B cell (primary cell): ENCODE data around the gene IL1RAP. TPM values are rescaled to one million over a fixed set of nuclear protein-coding genes. Genes with fewer than 3 reads are reported as not detected.
A peak's percentile ranks its signal among the peaks of the same experiment; 100 is the strongest.

ENCODE experiments used
- ATAC-seq: fragments of 200-7000 bp; cut with Tn5 transposase; one replicate; pipeline ENCODE4 v1.10.0; 2021; ENCODE audit warnings: low read depth, mild to moderate bottlenecking, moderate number of reproducible peaks, moderate library complexity
- CTCF ChIA-PET: fragments of 350-600 bp; sonication (Branson Sonifier 250); formaldehyde crosslinking; loops from one replicate; lab custom pipeline; 2021; ENCODE audit warnings: antibody characterized with exemption, inconsistent platforms; lab: Charles Lee
- POLR2A ChIA-PET: fragments of 350-600 bp; sonication (Branson Sonifier 250); formaldehyde crosslinking; loops from one replicate; lab custom pipeline; 2021; ENCODE audit warnings: antibody characterized with exemption; lab: Charles Lee
- DNase-seq: peaks from one replicate; pipeline ENCODE4 v3.0.0; 2013
- H2AFZ ChIP-seq: 2 replicates; pipeline ENCODE4 v1.6.1; 2012; ENCODE audit warnings: mild to moderate bottlenecking, low read depth, low read length; ENCODE audit not compliant: insufficient read depth, poor library complexity, severe bottlenecking
- H3K27ac ChIP-seq, 2 donors: 1 replicate in 1 of 2; 2 replicates in 1 of 2; pipeline ENCODE4 v1.5.1; 2012 to 2013; ENCODE audit warnings: low read length in 2 of 2, mild to moderate bottlenecking in 2 of 2, moderate library complexity in 1 of 2
- H3K27me3 ChIP-seq, 4 experiments: fragments of 200-600 bp in 1 of 4; sonication (generic) in 1 of 4; replicated peaks in 1 of 4; 1 replicate in 2 of 4; 2 replicates in 2 of 4; pipeline versions ENCODE4 v1.6.1 to v1.7.0; 2013 to 2016; ENCODE audit warnings: low read length in 3 of 4, mild to moderate bottlenecking in 2 of 4, mixed read lengths in 1 of 4, moderate library complexity in 1 of 4; ENCODE audit not compliant: insufficient read depth in 4 of 4, control insufficient read depth in 3 of 4; ENCODE audit errors: control extremely low read depth in 1 of 4
- H3K36me3 ChIP-seq, 2 experiments: replicated peaks in 1 of 2; 1 replicate in 1 of 2; 2 replicates in 1 of 2; pipeline versions ENCODE4 v1.6.1 to v1.7.1; 2013; ENCODE audit warnings: low read length in 1 of 2; ENCODE audit not compliant: insufficient read depth in 2 of 2, control insufficient read depth in 1 of 2; ENCODE audit errors: control extremely low read depth in 1 of 2, extremely low read depth in 1 of 2
- H3K4me1 ChIP-seq, 2 donors: fragments of 200-600 bp in 1 of 2; sonication (generic) in 1 of 2; 1 replicate in 1 of 2; 2 replicates in 1 of 2; pipeline versions ENCODE4 v1.5.1 to v1.6.1; 2013 to 2017; ENCODE audit warnings: low read length in 2 of 2; ENCODE audit not compliant: control insufficient read depth in 2 of 2, insufficient read depth in 2 of 2
- H3K4me2 ChIP-seq: replicated peaks from 2 replicates; pipeline ENCODE3; 2012; ENCODE audit warnings: mild to moderate bottlenecking, low read depth, low read length; ENCODE audit not compliant: poor library complexity, severe bottlenecking
- H3K4me3 ChIP-seq, 5 experiments: fragments of 200-600 bp in 1 of 5; sonication (generic) in 1 of 5; 1 replicate in 3 of 5; 2 replicates in 2 of 5; pipeline versions ENCODE4 v1.5.1 to v1.7.0; 2011 to 2016; ENCODE audit warnings: low read length in 4 of 5, mild to moderate bottlenecking in 4 of 5, low read depth in 2 of 5, control low read depth in 1 of 5, moderate library complexity in 1 of 5; ENCODE audit not compliant: insufficient read depth in 1 of 5; ENCODE audit errors: control extremely low read depth in 1 of 5, extremely low read depth in 1 of 5
- H3K79me2 ChIP-seq: fragments of 200-600 bp; sonication (generic); one replicate; pipeline ENCODE4 v1.6.0; 2016; ENCODE audit warnings: low read length; ENCODE audit not compliant: control insufficient read depth, insufficient read depth
- H3K9ac ChIP-seq: fragments of 200-600 bp; sonication (generic); 2 replicates; pipeline ENCODE4 v1.6.1; 2017; ENCODE audit warnings: mild to moderate bottlenecking, low read length, moderate library complexity
- H3K9me3 ChIP-seq, 3 donors: one replicate each; pipeline versions ENCODE4 v1.6.1 to v1.7.1; 2013; ENCODE audit warnings: low read length in 2 of 3; ENCODE audit not compliant: control insufficient read depth in 2 of 3, insufficient read depth in 1 of 3; ENCODE audit errors: control extremely low read depth in 1 of 3
- H4K20me1 ChIP-seq: 2 replicates; pipeline ENCODE4 v1.6.0; 2012; ENCODE audit warnings: mild to moderate bottlenecking, low read length; ENCODE audit not compliant: insufficient read depth, control insufficient read depth, poor library complexity, severe bottlenecking
- H3K27ac Mint-ChIP-seq: one replicate; pipeline ENCODE4 v1.8.0; 2021; ENCODE audit warnings: mixed read lengths
- H3K27me3 Mint-ChIP-seq: one replicate; pipeline ENCODE4 v1.8.0; 2021; ENCODE audit warnings: mixed read lengths
- H3K4me1 Mint-ChIP-seq: one replicate; pipeline ENCODE4 v1.8.0; 2021; ENCODE audit warnings: mixed read lengths
- H3K4me3 Mint-ChIP-seq: one replicate; pipeline ENCODE4 v1.8.0; 2021; ENCODE audit warnings: mixed read lengths
- H3K9me3 Mint-ChIP-seq: one replicate; pipeline ENCODE4 v1.8.0; 2022; ENCODE audit warnings: mixed read lengths; ENCODE audit not compliant: insufficient read depth
- CTCF ChIP-seq: fragments of 200-600 bp; IDR thresholded peaks from one replicate; pipeline ENCODE4 v1.8.0; 2022; ENCODE audit warnings: antibody characterized with exemption, mild to moderate bottlenecking
- EZH2 ChIP-seq: IDR thresholded peaks from 2 replicates; pipeline ENCODE4 v1.6.1; 2012; ENCODE audit warnings: borderline replicate concordance, low read depth, mild to moderate bottlenecking, moderate library complexity, low read length; ENCODE audit not compliant: insufficient read depth, poor library complexity, severe bottlenecking
- WGBS: methylation state at CpG from one replicate; pipeline ENCODE4 v1.1.5; 2013; ENCODE audit warnings: missing lambda C conversion rate; ENCODE audit not compliant: insufficient coverage; 5-methylcytosine and 5-hydroxymethylcytosine counted together
- intact Hi-C: fragments of 100-400 bp; cut with micrococcal nuclease; formaldehyde crosslinking; loops from one replicate; pipeline ENCODE4 v1.10.0; 2022
- polyA minus RNA-seq: library from RNA; depleted of rRNA, polyadenylated mRNA; stranded (reverse); fragments of >200 nt; gene quantifications from 2 replicates; pipeline ENCODE4 v1.2.3, GENCODE V29; 2012
- polyA plus RNA-seq: library from polyadenylated mRNA; depleted of rRNA; stranded (reverse); fragments of >200 nt; gene quantifications from 2 replicates; pipeline ENCODE4 v1.2.3, GENCODE V29; 2012
- total RNA-seq, 2 donors: library from RNA; stranded (reverse); fragments of 120-200 nt in 1 of 2; gene quantifications; 1 replicate in 1 of 2; 2 replicates in 1 of 2; pipeline versions ENCODE4 v1.2.3 to v1.2.4, GENCODE V29; 2013 to 2022

The IL1RAP gene
- total RNA-seq (11.5 and 13.4 TPM in 2 replicates), polyA plus RNA-seq (2.3 and 3.5 TPM in 2 replicates), polyA minus RNA-seq (9.3 and 10.3 TPM in 2 replicates)
- total RNA-seq (2013): 7.9 TPM

GRCh38 chr3:190513409-190514370 is at the start of gene IL1RAP:
Gene IL1RAP (plus strand): TSS chr3:190514085. CDS start chr3:190564290, 50,205 bp downstream.
- peak; percentile 95 for ATAC-seq
- H3K9ac ChIP-seq: peak within 1 kb of the TSS; percentile 89
- H3K4me2 ChIP-seq: peak within 1 kb of the TSS; percentile 93
- no peak for TF ChIP-seq EZH2
- TF ChIP-seq CTCF: peak; percentile 71
- Mint-ChIP-seq H3K27ac (peak within 1 kb of the TSS; percentile 86), H3K27me3 (peaks cover 6% of the 10 kb centered on the region), H3K4me3 (peak within 1 kb of the TSS; percentile 90), H3K9me3 (no peaks in the 10 kb centered on the region), H3K4me1 (peaks cover 23% of the 10 kb centered on the region)
- intact Hi-C loops: loop anchor here (1.0 to 2.0 kb wide), 2 partner anchors 104 to 183 kb away; no protein-coding TSS in a partner anchor
- ChIA-PET POLR2A (no interaction called here), CTCF (interaction anchor here (0.6 to 2.4 kb wide), 5 partner anchors 9 to 187 kb away, joined by 3 to 11 read pairs (median 4); no protein-coding TSS in a partner anchor)
- H3K9me3 ChIP-seq: no peaks in the 10 kb centered on the region
- H3K36me3 ChIP-seq: no peaks in the 10 kb centered on the region
- no peaks in the 10 kb centered on the region for H4K20me1 ChIP-seq
- under 1% methylated on average over 76 of the region's 76 CpGs for WGBS
- H3K27ac ChIP-seq: peak within 1 kb of the TSS; percentile 54 to 75
- H3K4me1 ChIP-seq: peaks cover 13 to 17% of the 10 kb centered on the region in 2 donors
- H2AFZ ChIP-seq: peak within 1 kb of the TSS; percentile 98
- no peaks in the 10 kb centered on the region for H3K79me2 ChIP-seq
- peaks cover 0 to 3% (median 0%) of the 10 kb centered on the region in 4 experiments for H3K27me3 ChIP-seq
- peak within 1 kb of the TSS; percentile 87 to 96 (median 95) for H3K4me3 ChIP-seq
- DNase-seq: peak; percentile 91

DNA sequence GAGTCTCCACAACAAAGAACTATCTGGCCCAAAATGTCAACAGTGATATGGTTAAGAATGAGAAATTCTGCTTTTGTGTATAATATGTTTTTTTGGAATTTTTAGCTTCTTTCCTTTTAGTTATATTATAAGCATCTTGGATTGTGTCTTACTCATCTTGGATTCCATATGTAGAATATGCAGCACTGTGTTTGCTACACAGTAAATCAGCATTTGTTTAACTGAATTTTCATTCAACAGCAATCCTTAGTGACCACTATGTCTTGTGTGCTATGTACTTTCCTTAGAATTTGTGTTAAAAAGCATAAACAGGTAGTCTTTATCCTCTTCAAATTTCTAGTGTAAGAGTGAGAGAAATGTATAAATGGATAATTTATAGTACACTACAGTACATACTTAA is 46.0 kb upstream of the IL1RAP start:
- H3K4me3 Mint-ChIP-seq: no peak overlapping the region
- H3K36me3 ChIP-seq: no peaks in the 10 kb centered on the region
- POLR2A ChIA-PET: no interaction called here

More for the DNA sequence above, 46.0 kb upstream of the IL1RAP start:
- CTCF ChIA-PET: no interaction called here
- peaks cover 0 to 4% (median under 1%) of the 10 kb centered on the region in 4 experiments for H3K27me3 ChIP-seq
- Mint-ChIP-seq H3K4me1 (no peaks in the 10 kb centered on the region), H3K9me3 (peaks cover 9% of the 10 kb centered on the region), H3K27me3 (peaks cover 25% of the 10 kb centered on the region), H3K27ac (no peak overlapping the region)
- peaks cover 0 to 2% (median 2%) of the 10 kb centered on the region in 3 donors for H3K9me3 ChIP-seq
- H3K4me1 ChIP-seq: no peaks in the 10 kb centered on the region
- no peaks in the 10 kb centered on the region for H3K79me2 ChIP-seq
- intact Hi-C loops: no loop called here
- DNase-seq (no peak), ATAC-seq (no peak)
- H4K20me1 ChIP-seq: no peaks in the 10 kb centered on the region
- H3K4me3 ChIP-seq: no peak overlapping the region
- no peak overlapping the region for H3K4me2 ChIP-seq
- H3K9ac ChIP-seq: no peak overlapping the region
- no peak overlapping the region for H2AFZ ChIP-seq
- no peak for TF ChIP-seq CTCF
- TF ChIP-seq EZH2: no peak
- H3K27ac ChIP-seq: no peak overlapping the region
